HG03558 (cell line): ENCODE results near the gene MAOA.
"Not testable (repeated sequence)": the region's sequence is repeated elsewhere in the genome, so short reads cannot be mapped to it uniquely, and the experiment has no call there.

Experiments
- ATAC-seq: cut with Tn5 transposase; IDR thresholded peaks from one replicate; pipeline ENCODE4 v1.9.1; 2021; ENCODE audit warnings: moderate number of reproducible peaks; ENCODE audit not compliant: unreplicated experiment; ENCODE audit errors: extremely low read depth

The MAOA gene

GRCh38 chrX:43707812-43708548 is 51.9 kb downstream of the MAOA start:
- no peak for ATAC-seq

GRCh38 chrX:43716144-43716543 is 60.0 kb downstream of the MAOA start:
- ATAC-seq: no peak

- ATAC-seq: no peak
Measured at GRCh38 chrX:43716696-43717095, 60.6 kb downstream of the MAOA start.

- no peak for ATAC-seq
Measured at GRCh38 chrX:43717161-43717560, 61.1 kb downstream of the MAOA start.

GRCh38 chrX:43718081-43718480 is 62.0 kb downstream of the MAOA start:
- no peak for ATAC-seq

GRCh38 chrX:43718546-43718945 is 62.4 kb downstream of the MAOA start:
- ATAC-seq: no peak

- no peak for ATAC-seq
Measured at GRCh38 chrX:43718956-43719355, 62.9 kb downstream of the MAOA start.

- no peak for ATAC-seq
Measured at GRCh38 chrX:43720082-43720481, 64.0 kb downstream of the MAOA start.

- no peak for ATAC-seq
Measured at GRCh38 chrX:43720961-43721360, 64.9 kb downstream of the MAOA start.

GRCh38 chrX:43725227-43725626 is 69.1 kb downstream of the MAOA start:
- not testable (repeated sequence) for ATAC-seq

GRCh38 chrX:43727254-43727653 is 71.2 kb downstream of the MAOA start:
- not testable (repeated sequence) for ATAC-seq

GRCh38 chrX:43728002-43728401 is 71.9 kb downstream of the MAOA start:
- ATAC-seq: no peak

- no peak for ATAC-seq
Measured at GRCh38 chrX:43728966-43729365, 72.9 kb downstream of the MAOA start.

- no peak for ATAC-seq
Measured at GRCh38 chrX:43731086-43731485, 75.0 kb downstream of the MAOA start.

GRCh38 chrX:43733699-43734098 is 77.6 kb downstream of the MAOA start:
- no peak for ATAC-seq

- no peak for ATAC-seq
Measured at GRCh38 chrX:43734444-43734843, 78.3 kb downstream of the MAOA start.

- no peak for ATAC-seq
Measured at GRCh38 chrX:43735534-43735933, 79.4 kb downstream of the MAOA start.

- no peak for ATAC-seq
Measured at GRCh38 chrX:43735957-43736356, 79.9 kb downstream of the MAOA start.

GRCh38 chrX:43741843-43742573 is 85.9 kb downstream of the MAOA start:
- no peak for ATAC-seq

- no peak for ATAC-seq
Measured at GRCh38 chrX:43743100-43743822, 87.2 kb downstream of the MAOA start.

GRCh38 chrX:43744284-43744683 is 88.2 kb downstream of the MAOA start:
- ATAC-seq: no peak
